Measurements from ENCODE around the gene NTM. TPM values are rescaled to one million over a fixed set of nuclear protein-coding genes. Genes with fewer than 3 reads are reported as not detected.

The NTM gene
- total and polyA plus RNA-seq, 2 of the 8 experiments (the other 6 are each of a cell fraction or from before 2014, with no cell fraction given) = 13.4 to 20.0 TPM

DNA sequence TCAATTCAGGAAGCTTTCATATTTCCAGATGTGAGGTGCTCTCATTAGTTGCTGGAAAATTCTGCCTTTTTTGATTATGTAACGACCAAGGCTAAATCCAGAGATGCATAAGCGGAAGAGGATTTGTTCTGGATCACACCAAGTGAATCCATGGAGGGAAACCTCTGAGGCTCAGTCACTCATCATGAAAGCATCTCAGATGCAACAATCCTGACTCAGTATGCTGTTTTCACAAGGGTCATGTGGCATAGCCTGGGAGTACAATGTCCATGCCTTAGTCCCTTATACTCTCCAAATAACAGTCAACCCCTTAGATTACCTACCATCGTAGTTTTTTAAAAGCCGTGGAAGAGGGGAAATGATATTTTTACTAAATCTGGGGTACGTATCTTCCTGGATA lies 445.6 kb downstream of the NTM start (continued):
- no peak for TF ChIP-seq CBX8 (IDR thresholded peaks at IDR 0.05; ENCODE audit: borderline replicate concordance, low read depth, low read length)
- TF ChIP-seq, protein P1, sequence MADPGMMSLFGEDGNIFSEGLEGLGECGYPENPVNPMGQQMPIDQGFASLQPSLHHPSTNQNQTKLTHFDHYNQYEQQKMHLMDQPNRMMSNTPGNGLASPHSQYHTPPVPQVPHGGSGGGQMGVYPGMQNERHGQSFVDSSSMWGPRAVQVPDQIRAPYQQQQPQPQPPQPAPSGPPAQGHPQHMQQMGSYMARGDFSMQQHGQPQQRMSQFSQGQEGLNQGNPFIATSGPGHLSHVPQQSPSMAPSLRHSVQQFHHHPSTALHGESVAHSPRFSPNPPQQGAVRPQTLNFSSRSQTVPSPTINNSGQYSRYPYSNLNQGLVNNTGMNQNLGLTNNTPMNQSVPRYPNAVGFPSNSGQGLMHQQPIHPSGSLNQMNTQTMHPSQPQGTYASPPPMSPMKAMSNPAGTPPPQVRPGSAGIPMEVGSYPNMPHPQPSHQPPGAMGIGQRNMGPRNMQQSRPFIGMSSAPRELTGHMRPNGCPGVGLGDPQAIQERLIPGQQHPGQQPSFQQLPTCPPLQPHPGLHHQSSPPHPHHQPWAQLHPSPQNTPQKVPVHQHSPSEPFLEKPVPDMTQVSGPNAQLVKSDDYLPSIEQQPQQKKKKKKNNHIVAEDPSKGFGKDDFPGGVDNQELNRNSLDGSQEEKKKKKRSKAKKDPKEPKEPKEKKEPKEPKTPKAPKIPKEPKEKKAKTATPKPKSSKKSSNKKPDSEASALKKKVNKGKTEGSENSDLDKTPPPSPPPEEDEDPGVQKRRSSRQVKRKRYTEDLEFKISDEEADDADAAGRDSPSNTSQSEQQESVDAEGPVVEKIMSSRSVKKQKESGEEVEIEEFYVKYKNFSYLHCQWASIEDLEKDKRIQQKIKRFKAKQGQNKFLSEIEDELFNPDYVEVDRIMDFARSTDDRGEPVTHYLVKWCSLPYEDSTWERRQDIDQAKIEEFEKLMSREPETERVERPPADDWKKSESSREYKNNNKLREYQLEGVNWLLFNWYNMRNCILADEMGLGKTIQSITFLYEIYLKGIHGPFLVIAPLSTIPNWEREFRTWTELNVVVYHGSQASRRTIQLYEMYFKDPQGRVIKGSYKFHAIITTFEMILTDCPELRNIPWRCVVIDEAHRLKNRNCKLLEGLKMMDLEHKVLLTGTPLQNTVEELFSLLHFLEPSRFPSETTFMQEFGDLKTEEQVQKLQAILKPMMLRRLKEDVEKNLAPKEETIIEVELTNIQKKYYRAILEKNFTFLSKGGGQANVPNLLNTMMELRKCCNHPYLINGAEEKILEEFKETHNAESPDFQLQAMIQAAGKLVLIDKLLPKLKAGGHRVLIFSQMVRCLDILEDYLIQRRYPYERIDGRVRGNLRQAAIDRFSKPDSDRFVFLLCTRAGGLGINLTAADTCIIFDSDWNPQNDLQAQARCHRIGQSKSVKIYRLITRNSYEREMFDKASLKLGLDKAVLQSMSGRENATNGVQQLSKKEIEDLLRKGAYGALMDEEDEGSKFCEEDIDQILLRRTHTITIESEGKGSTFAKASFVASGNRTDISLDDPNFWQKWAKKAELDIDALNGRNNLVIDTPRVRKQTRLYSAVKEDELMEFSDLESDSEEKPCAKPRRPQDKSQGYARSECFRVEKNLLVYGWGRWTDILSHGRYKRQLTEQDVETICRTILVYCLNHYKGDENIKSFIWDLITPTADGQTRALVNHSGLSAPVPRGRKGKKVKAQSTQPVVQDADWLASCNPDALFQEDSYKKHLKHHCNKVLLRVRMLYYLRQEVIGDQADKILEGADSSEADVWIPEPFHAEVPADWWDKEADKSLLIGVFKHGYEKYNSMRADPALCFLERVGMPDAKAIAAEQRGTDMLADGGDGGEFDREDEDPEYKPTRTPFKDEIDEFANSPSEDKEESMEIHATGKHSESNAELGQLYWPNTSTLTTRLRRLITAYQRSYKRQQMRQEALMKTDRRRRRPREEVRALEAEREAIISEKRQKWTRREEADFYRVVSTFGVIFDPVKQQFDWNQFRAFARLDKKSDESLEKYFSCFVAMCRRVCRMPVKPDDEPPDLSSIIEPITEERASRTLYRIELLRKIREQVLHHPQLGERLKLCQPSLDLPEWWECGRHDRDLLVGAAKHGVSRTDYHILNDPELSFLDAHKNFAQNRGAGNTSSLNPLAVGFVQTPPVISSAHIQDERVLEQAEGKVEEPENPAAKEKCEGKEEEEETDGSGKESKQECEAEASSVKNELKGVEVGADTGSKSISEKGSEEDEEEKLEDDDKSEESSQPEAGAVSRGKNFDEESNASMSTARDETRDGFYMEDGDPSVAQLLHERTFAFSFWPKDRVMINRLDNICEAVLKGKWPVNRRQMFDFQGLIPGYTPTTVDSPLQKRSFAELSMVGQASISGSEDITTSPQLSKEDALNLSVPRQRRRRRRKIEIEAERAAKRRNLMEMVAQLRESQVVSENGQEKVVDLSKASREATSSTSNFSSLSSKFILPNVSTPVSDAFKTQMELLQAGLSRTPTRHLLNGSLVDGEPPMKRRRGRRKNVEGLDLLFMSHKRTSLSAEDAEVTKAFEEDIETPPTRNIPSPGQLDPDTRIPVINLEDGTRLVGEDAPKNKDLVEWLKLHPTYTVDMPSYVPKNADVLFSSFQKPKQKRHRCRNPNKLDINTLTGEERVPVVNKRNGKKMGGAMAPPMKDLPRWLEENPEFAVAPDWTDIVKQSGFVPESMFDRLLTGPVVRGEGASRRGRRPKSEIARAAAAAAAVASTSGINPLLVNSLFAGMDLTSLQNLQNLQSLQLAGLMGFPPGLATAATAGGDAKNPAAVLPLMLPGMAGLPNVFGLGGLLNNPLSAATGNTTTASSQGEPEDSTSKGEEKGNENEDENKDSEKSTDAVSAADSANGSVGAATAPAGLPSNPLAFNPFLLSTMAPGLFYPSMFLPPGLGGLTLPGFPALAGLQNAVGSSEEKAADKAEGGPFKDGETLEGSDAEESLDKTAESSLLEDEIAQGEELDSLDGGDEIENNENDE (IDR thresholded peaks at IDR 0.05; ENCODE audit: insufficient replicate concordance, low read length) = no peak
- no peak for TF ChIP-seq SAP30 (IDR thresholded peaks at IDR 0.05; ENCODE audit: insufficient read depth, insufficient replicate concordance, low read length)
- TF ChIP-seq EGR1 (IDR thresholded peaks at IDR 0.05; ENCODE audit: borderline replicate concordance, low read depth, low read length) = no peak
- TF ChIP-seq JUND (IDR thresholded peaks at IDR 0.05; ENCODE audit: low read length) = no peak
